Mesodermal cell (in vitro differentiated cells): ENCODE measurements around the gene ZFP36.
"Not testable (repeated sequence)": the region's sequence is repeated elsewhere in the genome, so short reads cannot be mapped to it uniquely, and the experiment has no call there.

Experiments
- H3K27ac ChIP-seq: 2 replicates; pipeline ENCODE4 v1.7.0; 2013; ENCODE audit warnings: mild to moderate bottlenecking, low read depth, low read length, moderate library complexity; ENCODE audit not compliant: severe bottlenecking
- H3K36me3 ChIP-seq: 2 replicates; pipeline ENCODE4 v1.7.1; 2013; ENCODE audit warnings: mild to moderate bottlenecking, low read length, moderate library complexity; ENCODE audit not compliant: control insufficient read depth, insufficient read depth
- H3K4me1 ChIP-seq: one replicate; pipeline ENCODE4 v1.7.1; 2013; ENCODE audit warnings: mild to moderate bottlenecking, low read length; ENCODE audit not compliant: insufficient read depth, control insufficient read depth, poor library complexity, severe bottlenecking
- H3K4me3 ChIP-seq: 2 replicates; pipeline ENCODE4 v1.7.0; 2013; ENCODE audit warnings: low read length, control low read depth, mild to moderate bottlenecking; ENCODE audit not compliant: insufficient read depth, poor library complexity, severe bottlenecking; ENCODE audit errors: extremely low read depth
- H3K9me3 ChIP-seq: 2 replicates; pipeline ENCODE4 v1.7.1; 2013; ENCODE audit warnings: mild to moderate bottlenecking, low read length, moderate library complexity; ENCODE audit not compliant: control insufficient read depth
- WGBS, 2 experiments: methylation state at CpG; one replicate each; pipeline ENCODE4 v1.1.5; 2013; ENCODE audit warnings: missing lambda C conversion rate in 2 of 2; ENCODE audit not compliant: insufficient coverage in 2 of 2; 5-methylcytosine and 5-hydroxymethylcytosine counted together

The ZFP36 gene

DNA sequence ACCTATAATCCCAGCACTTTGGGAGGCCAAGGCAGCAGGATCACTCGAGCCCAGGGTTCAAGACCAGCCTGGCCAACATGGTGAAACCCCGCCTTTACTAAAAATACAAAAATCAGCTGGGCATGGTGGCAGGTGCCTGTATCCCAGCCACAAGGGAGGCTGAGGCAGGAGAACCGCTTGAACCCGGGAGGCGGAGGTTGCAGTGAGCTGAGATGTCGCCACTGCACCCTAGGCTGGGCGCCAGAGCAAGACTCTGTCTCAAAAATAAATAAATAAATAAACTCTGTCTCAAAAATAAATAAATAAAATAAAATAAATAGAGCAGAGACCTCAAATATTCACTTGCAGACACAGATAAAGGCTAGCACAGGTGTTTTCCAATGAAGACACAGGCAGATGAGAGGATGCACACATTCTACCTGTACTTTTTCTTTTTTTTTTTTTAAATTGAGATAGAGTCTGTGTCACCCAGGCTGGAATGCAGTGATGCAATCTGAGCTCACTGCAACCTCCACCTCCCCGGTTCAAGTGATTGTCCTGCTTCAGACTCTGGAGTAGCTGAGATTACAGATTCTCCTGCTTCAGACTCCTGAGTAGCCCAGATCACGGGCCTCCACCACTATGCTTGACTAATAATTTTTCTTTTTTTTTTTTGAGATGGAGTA, 31.8 kb downstream of the ZFP36 start:
- Histone ChIP-seq H3K4me1 (peaks cover 14% of the 10 kb centered on the region), H3K9me3 (no peaks in the 10 kb centered on the region), H3K27ac (no peak overlapping the region), H3K36me3 (peaks cover 19% of the 10 kb centered on the region), H3K4me3 (no peak overlapping the region)
- WGBS, 2 experiments: 87 to 94% methylated on average over 3 to 4 of the region's 9 CpGs

DNA sequence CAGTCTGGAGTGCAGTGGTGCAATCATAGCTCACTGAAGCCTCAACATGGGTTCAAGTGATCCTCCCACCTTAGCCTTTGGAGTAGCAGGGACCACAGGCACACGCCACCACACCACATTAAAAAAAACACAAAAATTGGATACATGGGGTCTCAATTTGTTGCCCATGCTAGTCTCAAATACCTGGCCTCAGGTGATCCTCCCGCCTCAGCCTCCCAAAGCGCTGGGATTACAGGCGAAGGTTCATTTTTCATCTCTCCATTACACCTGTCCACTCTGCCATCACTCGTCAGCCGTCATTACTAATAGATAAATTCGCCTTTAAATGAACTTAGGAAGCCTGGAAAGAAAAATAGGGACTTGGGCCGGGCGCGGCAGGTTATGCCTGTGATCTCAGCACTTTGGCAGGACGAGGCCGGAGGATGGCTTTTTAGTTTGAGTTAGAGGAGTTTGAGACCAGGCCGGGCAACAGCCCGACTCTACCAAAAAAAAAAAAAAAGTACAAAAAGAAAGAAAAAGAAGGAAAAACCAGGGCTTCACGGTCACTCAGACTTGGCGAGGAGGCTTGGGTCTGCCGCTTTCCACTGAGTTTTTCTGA, 38.0 kb downstream of the ZFP36 start:
- peak overlapping the region; percentile 78 for H3K4me3 ChIP-seq
- H3K4me1 ChIP-seq: peaks cover 16% of the 10 kb centered on the region
- 18 to 33% methylated on average over 8 to 13 of the region's 17 CpGs for WGBS, 2 experiments
- no peaks in the 10 kb centered on the region for H3K9me3 ChIP-seq
- H3K36me3 ChIP-seq: peaks cover 30% of the 10 kb centered on the region
- H3K27ac ChIP-seq: peak overlapping the region; percentile 83

DNA sequence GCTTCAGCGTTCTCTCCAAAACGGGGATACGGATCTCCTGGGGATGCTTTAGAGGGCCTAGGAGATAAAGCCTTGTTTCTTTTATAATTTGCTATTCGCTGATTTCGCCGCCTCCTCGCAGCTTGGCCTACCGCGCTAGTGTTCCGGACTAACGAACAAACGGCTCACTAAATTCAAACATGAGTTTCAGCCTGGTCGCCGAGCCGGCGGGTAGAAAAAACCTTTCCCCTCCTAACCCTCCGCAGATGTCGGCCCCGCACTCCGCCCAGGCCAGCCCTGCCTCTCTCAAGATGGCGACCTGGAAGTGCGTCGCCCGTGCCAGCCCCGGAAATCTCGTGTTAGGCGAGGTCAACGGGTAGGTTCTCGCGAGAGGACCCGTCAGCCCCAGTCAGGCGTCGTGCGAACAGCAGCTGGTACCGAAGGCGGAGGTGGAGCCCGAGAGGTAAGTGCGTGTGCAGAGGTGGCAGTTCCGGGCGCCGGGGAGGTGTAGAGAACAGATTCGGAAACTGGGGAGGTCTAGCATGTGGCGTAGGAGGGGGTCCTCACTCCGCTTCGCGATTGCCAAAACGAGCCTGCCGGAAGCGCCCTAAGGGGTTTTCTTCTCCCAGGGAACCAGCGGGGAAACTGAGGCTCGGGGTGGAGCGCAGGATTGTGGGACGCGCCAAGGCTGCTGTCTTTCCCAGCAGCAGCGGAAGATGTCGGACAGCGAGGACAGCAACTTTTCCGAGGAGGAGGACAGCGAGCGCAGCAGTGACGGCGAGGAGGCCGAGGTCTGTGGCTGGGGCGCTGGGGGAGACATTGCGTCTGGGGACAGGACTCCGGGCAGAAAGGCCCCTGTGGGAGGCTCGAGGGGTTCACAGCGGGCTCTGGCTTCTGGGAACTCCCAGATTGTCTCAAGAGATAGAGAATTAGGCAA, 38.8 kb downstream of the ZFP36 start, which contains the start of gene SUPT5H:
Gene SUPT5H, plus strand, starts transcription at position 387 of the 916 bp plus-strand sequence. Its CDS starts 309 bp downstream, at position 696.
- 0% methylated on average over 54 to 67 of the region's 68 CpGs for WGBS, 2 experiments
- Histone ChIP-seq H3K36me3 (peaks cover 34% of the 10 kb centered on the region), H3K9me3 (no peaks in the 10 kb centered on the region), H3K4me1 (peaks cover 16% of the 10 kb centered on the region), H3K27ac (peak within 1 kb of the TSS; percentile 83), H3K4me3 (peak within 1 kb of the TSS; percentile 78)

DNA sequence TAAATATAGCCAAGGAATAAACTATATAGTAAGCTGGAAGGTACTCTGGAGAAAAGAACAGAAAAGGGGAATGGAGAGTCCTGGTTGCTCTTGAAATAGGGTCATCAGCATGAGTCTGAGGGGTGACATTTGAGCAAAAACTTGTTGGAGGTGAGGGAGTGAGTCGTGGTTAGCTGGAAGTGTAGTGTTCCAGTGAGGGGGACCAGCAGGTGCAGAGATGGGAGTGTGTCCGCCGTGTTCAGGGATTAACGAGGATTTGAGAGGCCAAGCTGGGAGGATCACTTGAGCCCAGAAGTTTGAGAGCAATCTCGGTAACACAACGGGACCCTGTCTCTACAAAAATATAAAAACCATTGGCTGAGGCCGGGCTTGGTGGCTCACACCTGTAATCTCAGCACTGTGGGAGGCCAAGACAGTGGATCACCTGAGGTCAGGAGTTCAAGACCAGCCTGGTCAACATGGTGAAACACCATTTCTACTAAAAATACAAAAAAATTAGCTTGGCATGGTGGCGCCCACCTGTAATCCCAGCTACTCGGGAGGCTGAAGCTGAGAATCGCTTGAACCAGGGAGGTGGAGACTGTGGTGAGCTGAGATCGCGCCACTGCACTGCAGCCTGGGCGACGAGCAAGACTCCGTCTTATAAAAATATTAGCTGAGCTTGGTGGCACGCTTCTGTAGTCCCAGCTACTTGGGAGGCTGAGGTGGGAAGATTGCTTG, 39.9 kb downstream of the ZFP36 start:
- peaks cover 41% of the 10 kb centered on the region for H3K36me3 ChIP-seq
- no peaks in the 10 kb centered on the region for H3K9me3 ChIP-seq
- 92 to 93% methylated on average over 16 of the region's 16 CpGs for whole genome bisulfite sequencing, 2 experiments
- H3K4me3 ChIP-seq: peak overlapping the region; percentile 78
- H3K27ac ChIP-seq: no peak overlapping the region
- peaks cover 16% of the 10 kb centered on the region for H3K4me1 ChIP-seq

DNA sequence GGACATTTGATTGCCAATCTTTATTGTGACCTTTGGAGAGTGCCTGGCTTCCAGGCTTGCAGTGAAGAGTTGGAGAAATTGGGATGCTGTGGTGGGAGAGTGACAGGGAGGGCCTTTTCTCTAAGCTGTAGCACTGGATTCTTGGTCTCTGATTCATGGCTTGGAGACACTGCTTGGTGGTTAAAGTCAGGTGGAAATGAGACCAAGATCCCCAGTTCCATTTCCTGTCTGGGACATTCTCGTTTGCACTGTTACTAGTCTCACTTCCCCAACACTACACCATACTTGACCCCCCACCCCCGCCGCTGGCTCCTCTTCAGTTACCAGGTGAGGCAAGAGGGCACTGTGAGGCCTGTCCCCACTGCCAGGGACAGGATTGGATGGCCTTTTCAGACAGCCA, 41.6 kb downstream of the ZFP36 start:
- peaks cover 55% of the 10 kb centered on the region for H3K36me3 ChIP-seq
- H3K27ac ChIP-seq: no peak overlapping the region
- H3K9me3 ChIP-seq: no peaks in the 10 kb centered on the region
- H3K4me1 ChIP-seq: peaks cover 16% of the 10 kb centered on the region
- WGBS, 2 experiments: 92 to 100% methylated on average over 3 of the region's 3 CpGs
- H3K4me3 ChIP-seq: no peak overlapping the region

DNA sequence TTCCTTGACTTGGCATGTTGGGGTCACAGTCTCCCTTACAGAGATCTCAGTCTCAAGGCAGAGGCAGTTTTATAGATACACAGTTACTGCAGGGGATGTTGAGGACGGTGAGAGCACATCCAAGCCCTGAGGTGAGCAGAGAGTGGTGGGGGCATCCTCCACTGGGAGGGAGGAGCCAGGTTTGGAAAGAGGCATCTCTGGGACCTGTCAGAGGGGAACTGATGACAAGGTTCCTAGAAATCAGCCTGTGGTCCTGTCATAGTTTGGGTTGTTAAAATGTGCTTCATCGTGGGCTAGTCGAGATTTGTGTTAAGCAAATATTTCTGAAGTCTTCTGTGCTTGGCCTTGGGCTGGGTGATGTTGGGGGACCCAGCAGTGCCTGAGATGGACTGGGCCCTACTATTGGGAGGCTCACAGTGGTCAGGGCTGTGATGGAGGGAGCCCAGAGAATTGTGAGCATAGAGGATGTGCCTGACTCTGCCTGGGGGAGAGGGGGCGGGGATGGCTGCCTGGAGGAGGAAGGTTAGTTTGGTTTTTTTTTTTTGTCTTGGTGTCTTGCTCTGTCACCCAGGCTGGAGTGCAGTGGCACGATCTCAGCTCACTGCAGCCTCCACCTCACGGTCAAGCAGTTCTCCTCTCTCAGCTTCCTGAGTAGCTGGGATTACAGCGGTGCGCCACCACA, 42.6 kb downstream of the ZFP36 start:
- Histone ChIP-seq H3K4me1 (peaks cover 16% of the 10 kb centered on the region), H3K9me3 (no peaks in the 10 kb centered on the region), H3K4me3 (no peak overlapping the region), H3K36me3 (peaks cover 63% of the 10 kb centered on the region), H3K27ac (no peak overlapping the region)
- WGBS, 2 experiments: 90 to 92% methylated on average over 3 to 8 of the region's 8 CpGs

DNA sequence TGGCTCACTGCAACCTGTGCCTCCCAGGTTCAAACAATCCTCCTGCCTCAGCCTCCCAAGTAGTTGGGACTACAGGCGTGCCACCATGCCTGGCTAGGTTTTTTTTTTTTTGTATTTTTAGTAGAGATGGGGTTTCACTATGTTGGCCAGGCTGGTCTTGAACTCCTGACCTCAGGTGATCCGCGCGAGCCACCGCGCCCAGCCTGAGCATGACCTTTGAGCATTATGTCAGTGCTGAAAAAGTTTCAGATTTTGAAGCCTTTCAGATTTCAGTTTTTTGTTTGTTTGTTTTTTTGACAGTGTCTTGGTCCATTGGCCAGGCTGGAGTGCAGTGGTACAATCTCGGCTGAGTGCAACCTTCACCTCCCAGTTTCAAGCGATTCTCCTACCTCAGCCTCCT, 44.6 kb downstream of the ZFP36 start:
- Histone ChIP-seq H3K4me1 (peaks cover 16% of the 10 kb centered on the region), H3K36me3 (peaks cover 80% of the 10 kb centered on the region)
- not testable (repeated sequence) for H3K4me3 ChIP-seq, H3K9me3 ChIP-seq, H3K27ac ChIP-seq
- WGBS, 2 experiments: 97 to 100% methylated on average over 5 to 7 of the region's 8 CpGs
